ENCODE measurements around the gene POM121. TPM values are rescaled to one million over a fixed set of nuclear protein-coding genes. Genes with fewer than 3 reads are reported as not detected.
"Not testable (repeated sequence)": the region's sequence is repeated elsewhere in the genome, so short reads cannot be mapped to it uniquely, and the experiment has no call there.

Gene POM121
- total RNA-seq, 2 donors from 2014 or later = 51.6 to 56.0 TPM

- H3K9me3 ChIP-seq (ENCODE audit: control insufficient read depth, low read length); H3K27ac ChIP-seq (ENCODE audit: low read depth, low read length); H3K9ac ChIP-seq (ENCODE audit: extremely low read depth, low read length, poor library complexity, severe bottlenecking); H3K4me1 Mint-ChIP-seq; DNase-seq; H3K9me3 Mint-ChIP-seq; H3K27ac Mint-ChIP-seq; H3K4me1 ChIP-seq (ENCODE audit: control insufficient read depth, insufficient read depth, low read length); H3K27me3 Mint-ChIP-seq (ENCODE audit: insufficient read depth); H3K36me3 Mint-ChIP-seq (ENCODE audit: low read depth); H3K4me3 Mint-ChIP-seq; H3K36me3 ChIP-seq (ENCODE audit: control insufficient read depth, insufficient read depth, low read length); H3K4me3 ChIP-seq (ENCODE audit: low read length); H3K27me3 ChIP-seq (ENCODE audit: control insufficient read depth, insufficient read depth, low read length, poor library complexity, severe bottlenecking): not testable (repeated sequence)
- WGBS, 2 experiments (ENCODE audit: insufficient coverage in 1 of 2, insufficient read length in 1 of 2) = 96% methylated on average over 6 of the region's 36 CpGs; no CpG with 5 or more reads in 1 of the 2 experiments
These were observed 44.2 kb downstream of the POM121 start, which contains the start of gene TRIM74 for GRCh38 chr7:72968980-72969516. TSS of gene TRIM74 (minus strand) at chr7:72969466. CDS start at chr7:72966157, 3,309 bp downstream.

DNA sequence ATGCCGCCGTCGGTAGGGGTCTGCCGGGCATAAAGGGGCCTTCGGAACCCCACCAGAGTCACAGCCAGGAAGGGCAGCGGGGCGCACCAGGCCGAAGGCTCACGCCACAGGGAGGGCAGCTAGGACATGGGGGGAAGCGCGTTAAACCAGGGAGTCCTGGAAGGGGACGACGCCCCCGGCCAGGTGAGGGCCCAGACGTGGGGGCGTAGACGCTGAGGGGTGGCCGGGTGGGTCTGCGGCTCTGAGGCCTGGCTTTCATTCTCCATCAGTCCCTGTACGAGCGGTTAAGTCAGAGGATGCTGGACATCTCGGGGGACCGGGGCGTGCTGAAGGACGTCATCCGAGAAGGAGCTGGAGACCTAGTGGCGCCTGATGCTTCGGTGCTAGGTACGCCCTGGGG is 44.8 kb downstream of the POM121 start:
- not testable (repeated sequence) for H3K27ac ChIP-seq (ENCODE audit: low read depth, low read length); H3K27me3 Mint-ChIP-seq (ENCODE audit: insufficient read depth); H3K4me1 Mint-ChIP-seq; H3K36me3 Mint-ChIP-seq (ENCODE audit: low read depth); H3K27ac Mint-ChIP-seq; H3K4me3 ChIP-seq (ENCODE audit: low read length); H3K9me3 Mint-ChIP-seq; H3K4me3 Mint-ChIP-seq; H3K9ac ChIP-seq (ENCODE audit: extremely low read depth, low read length, poor library complexity, severe bottlenecking); DNase-seq; H3K4me1 ChIP-seq (ENCODE audit: control insufficient read depth, insufficient read depth, low read length); H3K9me3 ChIP-seq (ENCODE audit: control insufficient read depth, low read length); H3K27me3 ChIP-seq (ENCODE audit: control insufficient read depth, insufficient read depth, low read length, poor library complexity, severe bottlenecking); H3K36me3 ChIP-seq (ENCODE audit: control insufficient read depth, insufficient read depth, low read length)
- 85% methylated on average over 4 of the region's 29 CpGs; no CpG with 5 or more reads in 1 of the 2 experiments for WGBS, 2 experiments (ENCODE audit: insufficient coverage in 1 of 2, insufficient read length in 1 of 2)

DNA sequence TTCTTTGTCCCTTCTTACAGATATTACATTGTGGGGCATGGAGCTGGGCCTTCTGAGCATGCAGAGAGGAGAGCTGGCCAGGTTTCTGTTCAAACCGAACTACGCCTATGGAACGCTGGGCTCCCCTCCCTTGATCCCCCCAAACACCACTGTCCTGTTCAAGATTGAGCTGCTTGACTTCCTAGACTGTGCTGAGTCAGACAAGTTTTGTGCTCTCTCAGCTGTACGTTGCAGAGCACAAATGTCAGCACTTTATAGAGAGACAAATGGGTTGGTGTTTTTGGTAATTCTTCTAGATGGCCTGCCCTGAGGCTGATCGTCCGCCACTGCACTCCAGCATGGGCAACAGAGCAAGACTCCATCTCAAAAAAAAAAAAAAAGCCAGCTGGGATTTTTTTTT is 46.6 kb downstream of the POM121 start:
- not testable (repeated sequence) for H3K4me1 ChIP-seq (ENCODE audit: control insufficient read depth, insufficient read depth, low read length); H3K9me3 ChIP-seq (ENCODE audit: control insufficient read depth, low read length); H3K4me1 Mint-ChIP-seq; H3K9ac ChIP-seq (ENCODE audit: extremely low read depth, low read length, poor library complexity, severe bottlenecking); H3K27me3 Mint-ChIP-seq (ENCODE audit: insufficient read depth); H3K27ac ChIP-seq (ENCODE audit: low read depth, low read length); H3K36me3 ChIP-seq (ENCODE audit: control insufficient read depth, insufficient read depth, low read length); H3K27me3 ChIP-seq (ENCODE audit: control insufficient read depth, insufficient read depth, low read length, poor library complexity, severe bottlenecking); H3K4me3 ChIP-seq (ENCODE audit: low read length); H3K9me3 Mint-ChIP-seq; H3K36me3 Mint-ChIP-seq (ENCODE audit: low read depth); H3K27ac Mint-ChIP-seq; DNase-seq; H3K4me3 Mint-ChIP-seq
- no CpG with 5 or more reads among the region's 6 CpGs for WGBS, 2 experiments (ENCODE audit: insufficient coverage in 1 of 2, insufficient read length in 1 of 2)

DNA sequence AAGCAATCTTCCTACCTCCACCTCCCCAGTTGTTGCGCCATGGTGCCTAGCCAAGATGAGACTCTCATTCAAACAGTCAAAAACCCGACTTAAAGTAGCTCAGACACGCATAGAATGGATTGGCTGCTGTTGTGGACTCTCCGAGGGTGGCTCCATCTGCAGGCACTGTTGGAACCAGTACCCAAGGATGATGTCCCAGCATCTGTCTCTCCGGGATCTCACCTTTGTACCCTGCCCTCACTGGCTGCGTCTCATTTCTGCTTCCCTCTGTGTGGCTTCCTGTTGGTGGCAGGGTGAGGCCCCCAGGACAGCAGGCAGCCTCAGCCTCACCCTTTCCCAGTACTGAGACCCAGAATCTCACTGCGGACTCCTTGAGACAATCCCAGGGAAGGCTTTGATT is 49.9 kb downstream of the POM121 start:
- not testable (repeated sequence) for H3K9ac ChIP-seq (ENCODE audit: extremely low read depth, low read length, poor library complexity, severe bottlenecking); H3K4me3 ChIP-seq (ENCODE audit: low read length); H3K4me1 ChIP-seq (ENCODE audit: control insufficient read depth, insufficient read depth, low read length); H3K4me3 Mint-ChIP-seq; H3K9me3 ChIP-seq (ENCODE audit: control insufficient read depth, low read length); H3K27ac ChIP-seq (ENCODE audit: low read depth, low read length); DNase-seq; H3K36me3 Mint-ChIP-seq (ENCODE audit: low read depth); H3K27me3 ChIP-seq (ENCODE audit: control insufficient read depth, insufficient read depth, low read length, poor library complexity, severe bottlenecking); H3K9me3 Mint-ChIP-seq; H3K36me3 ChIP-seq (ENCODE audit: control insufficient read depth, insufficient read depth, low read length); H3K27ac Mint-ChIP-seq; H3K4me1 Mint-ChIP-seq; H3K27me3 Mint-ChIP-seq (ENCODE audit: insufficient read depth)
- WGBS, 2 experiments (ENCODE audit: insufficient coverage in 1 of 2, insufficient read length in 1 of 2) = no CpG with 5 or more reads among the region's 7 CpGs

- WGBS, 2 experiments (ENCODE audit: insufficient coverage in 1 of 2, insufficient read length in 1 of 2) = 92 to 94% methylated on average over 2 to 8 of the region's 55 CpGs
- not testable (repeated sequence) for H3K9me3 Mint-ChIP-seq
These were observed 50.9 kb downstream of the POM121 start for GRCh38 chr7:72975656-72976286.

DNA sequence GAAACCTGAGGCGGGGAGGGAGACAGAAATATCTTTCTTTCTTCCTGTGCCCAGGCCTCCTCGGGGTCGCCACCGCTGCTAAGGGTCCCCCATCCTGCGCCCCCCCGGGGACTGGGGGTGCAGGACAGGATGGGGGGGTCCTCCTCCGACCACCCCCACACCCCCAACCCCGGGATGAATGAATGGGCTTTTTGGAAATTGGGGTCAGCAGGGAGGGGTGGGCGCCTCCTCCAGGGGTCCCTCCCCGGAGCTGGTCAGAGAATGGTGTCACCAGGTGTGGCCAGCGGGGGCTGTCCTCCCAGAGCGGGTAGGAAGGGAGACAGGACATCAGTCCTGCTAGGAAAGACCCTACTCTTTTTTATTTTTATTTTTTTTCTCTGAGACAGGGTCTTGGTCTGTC is 51.5 kb downstream of the POM121 start:
- H3K27ac ChIP-seq (ENCODE audit: low read depth, low read length); DNase-seq; H3K4me1 ChIP-seq (ENCODE audit: control insufficient read depth, insufficient read depth, low read length); H3K27ac Mint-ChIP-seq; H3K27me3 Mint-ChIP-seq (ENCODE audit: insufficient read depth); H3K36me3 ChIP-seq (ENCODE audit: control insufficient read depth, insufficient read depth, low read length); H3K4me1 Mint-ChIP-seq; H3K9me3 Mint-ChIP-seq; H3K9me3 ChIP-seq (ENCODE audit: control insufficient read depth, low read length); H3K4me3 ChIP-seq (ENCODE audit: low read length); H3K27me3 ChIP-seq (ENCODE audit: control insufficient read depth, insufficient read depth, low read length, poor library complexity, severe bottlenecking); H3K36me3 Mint-ChIP-seq (ENCODE audit: low read depth); H3K4me3 Mint-ChIP-seq; H3K9ac ChIP-seq (ENCODE audit: extremely low read depth, low read length, poor library complexity, severe bottlenecking): not testable (repeated sequence)
- no CpG with 5 or more reads among the region's 12 CpGs for WGBS, 2 experiments (ENCODE audit: insufficient coverage in 1 of 2, insufficient read length in 1 of 2)

More at GRCh38 chr7:72975656-72976286, 50.9 kb downstream of the POM121 start:
- H3K27me3 ChIP-seq (ENCODE audit: control insufficient read depth, insufficient read depth, low read length, poor library complexity, severe bottlenecking); H3K9me3 ChIP-seq (ENCODE audit: control insufficient read depth, low read length); H3K4me3 Mint-ChIP-seq; H3K4me1 Mint-ChIP-seq; H3K36me3 Mint-ChIP-seq (ENCODE audit: low read depth); H3K36me3 ChIP-seq (ENCODE audit: control insufficient read depth, insufficient read depth, low read length); H3K4me1 ChIP-seq (ENCODE audit: control insufficient read depth, insufficient read depth, low read length); H3K27ac Mint-ChIP-seq; H3K4me3 ChIP-seq (ENCODE audit: low read length); H3K27ac ChIP-seq (ENCODE audit: low read depth, low read length); H3K9ac ChIP-seq (ENCODE audit: extremely low read depth, low read length, poor library complexity, severe bottlenecking); H3K27me3 Mint-ChIP-seq (ENCODE audit: insufficient read depth): not testable (repeated sequence)
- DNase-seq = peak; percentile 38

DNA sequence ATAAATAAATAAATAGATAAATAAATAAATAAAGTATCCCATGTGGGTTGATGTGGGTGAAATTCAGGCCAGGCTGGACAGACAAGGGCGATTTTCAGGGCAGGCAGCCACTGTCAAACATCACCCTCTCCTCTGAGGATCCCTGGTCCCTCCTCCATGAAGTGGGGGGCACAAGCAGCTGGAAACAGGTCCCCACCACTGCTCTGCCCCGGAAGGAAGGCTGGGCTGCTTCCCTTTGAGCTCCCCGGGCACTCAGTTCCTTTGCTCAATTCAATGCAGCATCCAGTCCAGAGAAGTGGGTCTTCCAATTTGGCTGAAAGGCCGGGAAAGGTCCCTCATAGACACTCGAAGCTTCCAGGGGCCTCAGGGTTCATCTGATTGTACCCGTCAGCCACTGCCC is 55.5 kb downstream of the POM121 start:
- not testable (repeated sequence) for H3K27ac Mint-ChIP-seq; H3K9me3 Mint-ChIP-seq; H3K27me3 Mint-ChIP-seq (ENCODE audit: insufficient read depth); H3K4me3 ChIP-seq (ENCODE audit: low read length); H3K9ac ChIP-seq (ENCODE audit: extremely low read depth, low read length, poor library complexity, severe bottlenecking); H3K4me1 Mint-ChIP-seq; H3K4me1 ChIP-seq (ENCODE audit: control insufficient read depth, insufficient read depth, low read length); H3K36me3 ChIP-seq (ENCODE audit: control insufficient read depth, insufficient read depth, low read length); H3K27ac ChIP-seq (ENCODE audit: low read depth, low read length); H3K4me3 Mint-ChIP-seq; H3K9me3 ChIP-seq (ENCODE audit: control insufficient read depth, low read length); DNase-seq; H3K27me3 ChIP-seq (ENCODE audit: control insufficient read depth, insufficient read depth, low read length, poor library complexity, severe bottlenecking); H3K36me3 Mint-ChIP-seq (ENCODE audit: low read depth)
- WGBS, 2 experiments (ENCODE audit: insufficient coverage in 1 of 2, insufficient read length in 1 of 2) = 100% methylated on average over 1 of the region's 6 CpGs; no CpG with 5 or more reads in 1 of the 2 experiments

All from endodermal cell (in vitro differentiated cells).